ENCODE results near the gene AUTS2. TPM values are rescaled to one million over a fixed set of nuclear protein-coding genes. Genes with fewer than 3 reads are reported as not detected.
A peak's percentile ranks its signal among the peaks of the same experiment; 100 is the strongest.

AUTS2 gene
- total RNA-seq, 1 donor from 2014 or later: 5.3 TPM

DNA sequence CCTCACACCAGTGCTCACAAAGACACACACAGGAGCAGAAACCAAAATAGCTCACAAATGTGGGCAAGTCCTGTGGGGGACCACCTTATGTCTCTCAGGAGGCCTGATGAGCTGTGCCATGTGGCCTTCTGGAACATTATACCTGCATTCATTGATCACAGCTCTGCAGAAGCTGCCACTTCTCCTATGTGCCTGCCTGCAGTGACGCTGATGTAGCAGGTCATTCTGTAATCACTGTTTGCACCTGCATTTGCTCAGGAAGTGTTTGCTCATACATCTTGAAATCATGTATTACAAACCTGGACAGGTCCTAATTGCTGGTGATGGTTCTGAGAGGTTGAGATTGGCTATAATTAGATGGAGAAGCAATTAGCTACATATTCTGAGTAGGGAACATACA, 310.2 kb downstream of the AUTS2 start:
- ATAC-seq (no peak), DNase-seq (ENCODE audit: missing footprints) (no peak)
- intact Hi-C loops (cut with DNase I): no loop called here

DNA sequence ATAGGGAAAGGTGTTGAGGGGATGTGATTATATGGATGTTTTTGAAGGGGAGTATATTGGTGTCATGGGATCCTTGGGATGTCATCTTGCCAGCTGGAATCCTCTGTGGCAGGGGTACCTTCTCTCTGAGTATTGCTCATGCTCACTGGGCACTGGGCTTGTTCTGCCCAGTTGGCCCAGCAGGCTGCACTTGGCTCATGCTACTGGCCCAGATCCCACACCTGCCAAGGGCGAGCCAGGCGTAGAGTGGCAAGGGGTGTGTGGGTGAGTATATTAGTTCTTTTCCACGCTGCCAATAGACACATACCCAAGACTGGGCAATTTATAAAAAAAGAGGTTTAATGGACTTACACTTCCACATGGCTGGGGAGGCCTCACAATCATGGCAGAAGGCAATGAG, 311.9 kb downstream of the AUTS2 start:
- no peak for ATAC-seq
- intact Hi-C loops (cut with DNase I): no loop called here
- no peak for DNase-seq (ENCODE audit: missing footprints)

DNA sequence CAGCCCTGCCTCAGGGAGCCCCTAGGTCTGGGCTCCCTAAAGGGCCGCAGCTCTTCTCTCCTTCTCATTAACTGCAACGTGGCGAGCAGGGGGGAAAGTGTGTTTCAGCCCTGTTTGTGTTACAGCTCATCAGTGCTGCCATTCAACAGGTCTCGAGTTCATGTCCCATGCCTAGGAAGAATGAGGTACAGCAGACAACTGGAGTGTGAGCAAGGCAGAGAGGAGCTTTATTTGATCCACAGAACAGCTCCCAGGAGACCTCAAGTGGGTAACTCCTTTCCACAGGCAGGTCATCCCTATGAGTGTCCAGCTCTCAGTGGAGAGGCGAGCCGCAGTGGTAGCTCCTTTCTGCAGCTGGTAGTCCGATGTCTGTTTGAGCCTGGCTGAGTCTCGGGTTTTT, 313.1 kb downstream of the AUTS2 start:
- DNase-seq (ENCODE audit: missing footprints) (no peak), ATAC-seq (no peak)
- intact Hi-C loops (cut with DNase I): no loop called here

DNA sequence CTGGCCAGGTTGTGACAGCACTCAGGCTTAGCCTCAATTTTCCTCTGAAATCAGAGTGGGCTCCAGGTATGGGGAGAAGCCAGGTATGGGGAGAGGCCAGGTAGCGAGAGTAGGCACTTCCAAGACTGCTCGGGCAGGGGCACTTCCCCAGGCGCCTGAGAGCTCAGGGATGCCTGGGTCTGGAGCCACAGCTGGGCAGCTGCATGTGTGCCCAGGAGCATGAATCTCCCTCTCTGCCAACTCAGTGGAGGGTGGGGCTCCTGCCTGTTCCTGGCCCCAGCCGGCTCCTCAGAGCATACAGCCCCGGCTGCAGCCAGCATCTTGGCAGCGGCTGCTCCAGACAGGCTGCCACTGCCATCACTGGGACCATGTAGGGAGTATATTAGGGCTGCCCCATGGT, 313.9 kb downstream of the AUTS2 start:
- DNase-seq (ENCODE audit: missing footprints) (no peak), ATAC-seq (no peak)
- intact Hi-C loops (cut with DNase I): no loop called here

DNA sequence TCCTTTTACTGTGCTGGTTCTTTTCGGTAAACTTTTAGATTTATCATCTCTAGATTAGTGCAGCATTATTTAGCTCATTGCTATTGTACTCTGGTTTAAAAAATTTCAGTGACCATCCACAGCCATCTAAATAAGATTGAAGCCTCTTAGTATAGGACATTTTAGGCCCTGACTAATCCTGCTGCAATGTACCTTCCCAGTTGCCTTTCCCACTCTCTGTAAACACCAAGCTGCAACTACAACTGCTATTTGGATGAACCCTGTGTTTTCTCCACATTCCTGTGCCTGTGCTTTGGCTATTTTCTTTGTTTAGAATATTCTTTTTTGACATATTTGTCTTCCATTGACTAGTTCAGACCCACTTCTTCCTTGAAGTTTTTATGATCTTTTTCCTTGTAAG, 314.6 kb downstream of the AUTS2 start:
- intact Hi-C loops (cut with DNase I): no loop called here

DNA sequence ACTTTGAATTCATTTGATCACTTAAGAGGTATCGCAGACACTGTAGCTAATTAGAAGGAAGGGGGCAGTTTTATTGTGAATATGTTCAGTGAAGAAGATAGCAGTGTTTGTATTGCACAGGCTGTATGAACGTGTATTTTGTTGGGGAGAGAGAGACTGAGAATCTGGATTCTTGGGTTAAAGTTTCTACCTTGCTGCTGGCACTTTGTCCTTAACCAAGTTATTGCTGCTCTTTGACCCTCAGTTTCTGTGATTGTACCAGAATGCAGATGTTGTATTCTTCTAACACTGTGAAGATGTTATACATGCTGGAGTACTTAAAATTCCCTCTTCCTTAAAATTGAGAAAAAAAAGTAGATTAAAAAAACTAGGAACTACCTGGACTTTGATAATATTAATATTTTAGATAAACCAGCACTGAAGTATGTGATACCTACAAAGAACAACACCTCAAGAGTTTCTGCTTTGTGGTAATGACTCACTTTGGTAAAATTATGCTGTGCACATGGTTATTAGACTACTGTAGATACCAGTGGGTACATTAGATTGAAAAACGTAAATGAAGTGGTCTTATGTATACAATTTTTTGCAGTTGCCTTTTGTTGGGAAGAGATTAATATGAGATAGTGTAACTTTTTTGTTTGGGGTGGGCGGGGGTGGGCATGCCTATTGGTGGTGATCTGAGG, 321.3 kb downstream of the AUTS2 start:
- DNase-seq (ENCODE audit: missing footprints) (no peak), ATAC-seq (no peak)
- intact Hi-C loops (cut with DNase I): no loop called here

More for the DNA sequence above, 314.6 kb downstream of the AUTS2 start:
- no peak for DNase-seq (ENCODE audit: missing footprints)
- ATAC-seq: no peak

DNA sequence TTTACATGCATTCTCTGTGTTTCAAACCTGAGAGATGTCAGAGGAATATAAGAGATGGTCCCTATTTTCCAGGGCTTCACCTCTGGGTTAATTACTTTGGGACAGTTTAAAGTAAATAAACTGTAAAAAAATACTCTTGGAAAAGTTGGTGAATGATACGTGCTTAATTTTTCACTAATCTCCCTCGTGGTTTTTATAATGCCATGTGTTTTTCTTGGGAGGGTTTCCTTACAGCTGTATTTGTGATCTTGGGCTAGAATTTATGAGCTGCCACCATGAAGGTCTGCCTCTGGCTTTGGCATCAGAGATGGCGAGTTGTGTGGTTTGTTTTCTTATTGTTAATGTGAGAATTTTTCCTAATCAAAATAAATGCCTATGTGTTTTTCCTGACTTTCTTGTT, 322.5 kb downstream of the AUTS2 start:
- ATAC-seq (no peak), DNase-seq (ENCODE audit: missing footprints) (no peak)
- intact Hi-C loops (cut with DNase I): no loop called here

DNA sequence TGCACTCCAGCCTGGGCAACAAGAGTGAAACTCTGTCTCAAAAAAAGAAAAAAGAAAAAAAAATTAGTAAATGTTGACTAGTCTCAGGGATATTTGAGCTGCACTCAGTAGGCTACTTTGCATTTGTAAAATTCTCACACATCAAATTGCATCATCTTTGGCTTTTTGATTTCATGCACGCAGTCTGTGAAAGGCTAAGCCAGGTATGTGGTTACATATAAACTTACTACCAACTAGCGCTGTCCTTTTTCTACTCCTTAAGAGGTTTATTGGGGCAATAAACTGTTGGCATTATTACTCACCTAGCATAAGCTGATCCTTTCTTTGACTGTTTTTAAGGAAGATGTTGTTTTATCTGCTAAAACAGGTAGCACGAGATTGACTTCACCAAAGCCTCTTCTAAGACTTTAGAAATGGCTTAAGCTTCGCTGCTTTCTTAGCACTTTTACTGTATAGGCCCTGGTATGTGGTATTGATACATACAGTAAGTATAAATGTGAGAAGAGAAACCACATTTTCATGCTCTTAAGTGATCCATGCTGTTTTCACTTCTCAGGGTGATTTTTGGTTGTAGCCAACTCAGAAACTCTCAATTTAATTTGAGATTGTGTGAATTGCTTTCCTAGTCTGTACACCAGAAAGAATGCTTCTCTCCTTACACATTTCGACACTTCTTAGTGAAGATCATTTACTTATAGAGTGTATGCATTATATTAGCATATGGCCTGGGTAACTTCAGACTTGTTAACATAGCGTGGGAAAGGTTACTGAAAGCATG, 323.9 kb downstream of the AUTS2 start:
- DNase-seq (ENCODE audit: missing footprints) (no peak), ATAC-seq (no peak)
- intact Hi-C loops (cut with DNase I): no loop called here

DNA sequence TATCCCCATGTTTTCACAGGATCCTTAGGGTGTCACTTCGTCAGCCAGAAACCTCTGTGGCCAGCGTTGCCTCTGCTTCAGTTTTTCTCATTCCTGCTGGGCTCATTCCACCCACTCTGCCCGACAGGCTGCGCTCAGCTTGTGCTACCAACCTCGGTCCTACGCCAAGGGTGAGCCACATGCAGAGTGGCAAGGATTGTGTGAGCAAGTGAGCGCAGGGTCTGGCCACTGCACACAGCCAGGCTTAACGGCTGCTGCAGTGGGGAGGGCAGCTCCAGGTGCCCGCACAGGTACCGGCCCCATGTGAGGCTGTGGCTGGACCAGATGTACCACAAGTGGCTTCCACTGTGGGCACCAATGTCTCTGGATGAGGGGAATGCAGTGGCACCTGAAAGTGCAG, 329.2 kb downstream of the AUTS2 start:
- DNase-seq (ENCODE audit: missing footprints) (no peak), ATAC-seq (no peak)

DNA sequence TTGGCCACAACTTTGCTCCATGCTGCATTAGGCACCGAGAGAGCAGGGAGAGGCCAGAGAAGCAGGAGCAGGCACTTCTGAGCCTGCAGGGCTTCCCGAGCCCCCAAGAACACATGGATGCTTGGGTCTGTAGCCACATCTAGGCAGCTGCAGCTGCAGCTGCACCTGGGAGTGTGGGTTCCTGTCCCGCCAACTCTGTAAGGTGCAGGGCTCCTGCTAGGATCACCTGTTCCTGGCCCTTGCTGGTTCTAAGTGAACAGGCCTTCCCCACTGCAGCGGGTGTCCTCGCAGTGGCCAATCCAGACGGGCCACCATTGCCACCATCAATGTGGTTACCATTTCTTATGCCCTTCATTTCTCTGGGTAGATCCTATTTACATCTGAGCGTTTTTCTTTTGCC, 330.3 kb downstream of the AUTS2 start:
- intact Hi-C loops (cut with DNase I): no loop called here
- no peak for ATAC-seq
- no peak for DNase-seq (ENCODE audit: missing footprints)

More for the DNA sequence above, 329.2 kb downstream of the AUTS2 start:
- intact Hi-C loops (cut with DNase I): no loop called here

DNA sequence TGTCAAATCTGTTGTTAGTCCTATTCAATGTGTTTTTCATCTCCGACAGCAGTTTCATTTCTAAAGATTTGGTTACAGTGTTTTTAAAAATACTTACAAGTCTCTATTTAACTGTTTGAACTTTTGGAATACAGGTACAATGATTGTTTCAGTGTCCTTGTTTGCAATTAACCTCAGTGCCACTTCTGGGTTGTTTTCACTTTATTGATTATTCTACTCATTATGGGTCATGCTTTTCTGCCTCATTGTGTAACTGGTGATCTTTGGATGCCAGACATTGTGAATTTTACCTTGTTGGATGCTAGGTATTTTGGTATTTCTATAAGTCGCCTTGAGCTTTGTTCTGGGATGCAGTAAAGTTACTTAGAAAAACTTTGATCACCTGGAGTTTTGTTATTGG, 331.3 kb downstream of the AUTS2 start:
- no peak for DNase-seq (ENCODE audit: missing footprints)
- intact Hi-C loops (cut with DNase I): loop anchor here (5.0 to 10.0 kb wide), 2 partner anchors 98 to 235 kb away; no protein-coding TSS in a partner anchor
- ATAC-seq: no peak

DNA sequence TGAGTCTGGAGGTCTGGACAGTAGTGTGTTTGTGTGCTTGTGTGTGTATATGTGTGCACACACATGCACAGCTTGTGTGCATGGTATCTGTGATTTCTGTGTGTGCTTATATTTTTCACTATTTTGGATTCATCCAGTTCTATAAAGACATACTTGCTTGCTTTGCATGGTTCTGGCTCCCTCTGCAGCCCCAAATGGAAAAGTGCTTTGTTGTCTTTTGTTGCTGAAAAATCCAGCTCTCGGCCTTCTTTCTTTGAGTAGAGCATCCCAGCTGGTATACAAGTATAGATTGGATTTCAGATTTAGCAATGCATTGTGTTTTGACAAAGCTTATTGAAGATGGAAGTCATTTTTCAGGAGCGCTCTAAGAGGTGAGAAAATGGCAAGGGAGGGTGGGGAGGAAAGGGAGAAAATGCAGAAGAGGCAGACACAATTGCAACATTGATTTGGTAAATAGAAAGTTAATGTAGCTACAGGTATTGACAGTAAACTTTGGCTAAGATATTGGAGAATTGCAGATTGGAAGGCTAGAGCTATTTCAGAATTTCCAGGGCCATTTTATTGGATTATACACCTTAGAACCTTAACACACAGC, 333.9 kb downstream of the AUTS2 start:
- intact Hi-C loops (cut with DNase I): loop anchor here (5.0 to 10.0 kb wide), 2 partner anchors 95 to 233 kb away; no protein-coding TSS in a partner anchor
- ATAC-seq: no peak

DNA sequence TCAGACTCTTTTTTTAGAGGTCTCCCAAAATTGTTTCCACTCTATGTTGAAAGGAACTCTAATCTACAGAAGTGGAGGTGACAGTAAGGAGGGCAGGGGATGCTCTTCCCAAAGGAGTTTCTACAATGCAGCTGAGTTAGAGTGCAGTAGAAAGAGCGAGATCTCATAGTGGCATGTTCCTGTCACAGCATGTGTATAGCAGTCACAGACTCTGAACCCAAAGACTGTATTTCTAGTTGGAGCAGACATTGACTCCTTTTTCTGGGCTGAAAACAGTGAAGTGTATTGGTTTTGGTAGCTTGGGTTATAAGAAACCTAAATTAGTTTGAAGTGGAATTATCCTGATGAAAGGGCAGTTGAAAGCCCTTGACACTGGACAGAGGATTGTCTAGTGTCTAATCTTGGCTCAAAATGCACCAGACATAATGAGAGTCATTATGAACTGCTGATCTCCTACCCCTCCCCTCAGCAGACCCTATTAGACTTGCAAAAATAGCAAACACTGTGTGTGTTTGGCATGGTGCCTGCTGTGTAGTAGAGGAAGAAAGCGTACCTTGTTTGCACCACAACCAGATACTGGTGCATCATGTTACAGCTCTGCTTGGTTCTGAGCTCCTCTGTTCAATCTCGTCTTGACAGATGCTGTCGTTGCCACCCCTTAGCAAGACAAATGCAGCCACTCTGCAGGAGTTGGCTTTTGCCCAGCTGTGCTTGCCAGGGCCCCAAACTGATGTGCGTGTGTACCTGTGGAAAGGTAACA, 336.0 kb downstream of the AUTS2 start:
- DNase-seq (ENCODE audit: missing footprints) (no peak), ATAC-seq (peak; percentile 46)
- intact Hi-C loops (cut with DNase I): loop anchor here (5.0 to 10.0 kb wide), 2 partner anchors 93 to 230 kb away; no protein-coding TSS in a partner anchor

More for the DNA sequence above, 333.9 kb downstream of the AUTS2 start:
- DNase-seq (ENCODE audit: missing footprints): no peak

DNA sequence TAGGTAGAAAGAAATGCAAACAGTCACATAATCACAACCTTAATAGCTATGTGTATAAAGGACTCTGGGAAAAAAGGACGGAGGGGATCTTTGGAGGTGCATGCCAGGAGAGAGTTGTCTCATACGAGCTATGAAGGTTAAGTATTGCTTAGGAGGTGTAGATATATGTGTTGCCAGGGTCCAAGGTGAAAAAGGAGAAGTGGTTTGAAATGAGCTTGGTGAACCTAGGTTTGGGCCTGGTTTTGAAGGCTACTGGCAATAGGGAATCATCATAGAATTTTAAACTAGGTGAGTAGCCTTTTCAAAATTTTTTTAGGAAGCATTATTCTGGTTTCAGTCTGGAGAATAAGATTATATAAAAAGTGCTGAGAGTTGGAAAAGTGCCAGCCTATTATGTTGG, 336.8 kb downstream of the AUTS2 start:
- DNase-seq (ENCODE audit: missing footprints) (no peak), ATAC-seq (no peak)
- intact Hi-C loops (cut with DNase I): loop anchor here (10.0 kb wide), 1 partner anchor 230 kb away; no protein-coding TSS in a partner anchor

DNA sequence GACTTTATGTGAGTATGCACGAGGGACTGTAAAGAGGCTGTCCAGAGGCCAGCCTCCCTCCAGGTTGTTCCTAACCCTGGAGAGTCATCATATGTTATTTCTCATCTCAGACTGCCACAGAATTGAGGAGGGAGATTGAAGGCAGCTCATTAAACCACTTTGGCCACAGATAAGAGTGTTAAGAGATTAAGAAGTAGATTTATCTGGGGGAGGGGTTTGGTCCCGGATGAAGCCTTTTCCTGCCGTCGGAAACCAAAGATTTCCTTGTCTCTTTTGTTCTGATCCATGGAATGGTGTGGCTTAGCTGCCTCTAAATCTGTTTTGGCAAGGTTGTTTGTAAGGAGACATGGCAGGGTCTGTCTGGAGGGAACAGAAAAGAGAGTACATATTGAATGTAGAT, 338.8 kb downstream of the AUTS2 start:
- DNase-seq (ENCODE audit: missing footprints) (no peak), ATAC-seq (no peak)
- intact Hi-C loops (cut with DNase I): loop anchor here (10.0 kb wide), 1 partner anchor 228 kb away; no protein-coding TSS in a partner anchor

DNA sequence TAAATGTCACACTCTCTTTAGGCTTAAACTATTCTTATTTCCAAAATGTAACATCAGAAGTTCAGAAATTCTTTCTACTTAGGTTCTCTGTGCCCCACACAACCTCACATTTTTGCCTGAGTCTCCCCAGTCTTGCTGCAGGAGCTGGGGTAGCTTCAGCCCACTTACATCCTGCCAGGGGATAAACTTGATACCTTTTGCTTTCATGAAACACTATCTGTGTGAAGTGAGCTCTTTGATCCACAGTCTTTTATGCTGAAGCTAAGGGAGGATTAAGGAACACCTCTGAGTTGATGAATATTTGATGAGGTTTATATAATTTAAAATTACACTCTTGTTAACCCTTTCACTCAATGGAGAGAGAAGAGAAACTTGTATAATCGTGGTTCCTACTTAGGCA, 341.0 kb downstream of the AUTS2 start:
- ATAC-seq (no peak), DNase-seq (ENCODE audit: missing footprints) (no peak)
- intact Hi-C loops (cut with DNase I): loop anchor here (10.0 kb wide), 1 partner anchor 225 kb away; no protein-coding TSS in a partner anchor

DNA sequence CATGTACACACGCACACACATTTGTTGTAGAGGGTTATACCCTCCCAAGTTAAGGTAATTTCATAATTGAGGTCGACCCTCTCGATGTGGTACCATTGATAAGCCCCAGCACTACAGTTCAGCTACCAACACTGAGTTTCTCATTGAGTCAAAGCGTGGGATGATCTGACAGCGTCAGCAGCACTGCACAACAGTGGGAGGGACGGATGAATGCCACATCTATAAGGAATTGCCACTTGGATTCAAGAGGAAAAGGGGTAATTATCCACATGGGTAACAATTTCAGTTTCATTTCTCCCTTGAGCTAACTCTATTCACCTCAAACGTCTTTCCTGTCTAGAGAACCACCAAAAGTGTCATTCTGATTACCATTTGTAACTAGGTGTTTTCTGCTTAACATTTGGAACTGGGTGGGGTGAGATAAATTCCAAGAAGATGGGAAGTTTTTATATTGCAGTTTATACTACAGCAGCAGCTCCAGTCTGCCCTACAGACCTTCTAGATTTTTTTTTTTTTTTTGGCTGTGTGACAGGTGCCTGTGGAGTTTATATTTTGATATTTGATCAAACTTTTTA, 342.9 kb downstream of the AUTS2 start:
- DNase-seq (ENCODE audit: missing footprints) (no peak), ATAC-seq (no peak)
- intact Hi-C loops (cut with DNase I): no loop called here

DNA sequence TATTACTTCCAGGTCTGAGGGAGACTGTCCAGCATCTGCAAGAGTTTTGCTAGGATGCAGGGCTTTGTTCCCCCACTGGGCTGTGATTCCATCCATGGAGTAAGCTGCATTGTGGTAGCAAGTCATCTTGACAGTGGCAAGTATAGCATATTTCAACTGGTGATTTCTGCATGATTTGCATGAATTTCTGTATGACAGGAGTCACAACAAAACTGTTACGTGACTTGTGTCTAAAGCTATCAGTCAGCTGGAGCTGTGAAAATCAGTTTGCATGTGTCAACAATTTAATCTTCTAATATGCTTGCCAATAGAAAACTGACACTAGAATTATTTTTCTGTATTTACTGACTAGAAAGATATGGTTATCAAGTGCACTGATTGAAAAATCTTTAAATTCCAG, 344.3 kb downstream of the AUTS2 start:
- ATAC-seq (no peak), DNase-seq (ENCODE audit: missing footprints) (no peak)
- intact Hi-C loops (cut with DNase I): no loop called here

DNA sequence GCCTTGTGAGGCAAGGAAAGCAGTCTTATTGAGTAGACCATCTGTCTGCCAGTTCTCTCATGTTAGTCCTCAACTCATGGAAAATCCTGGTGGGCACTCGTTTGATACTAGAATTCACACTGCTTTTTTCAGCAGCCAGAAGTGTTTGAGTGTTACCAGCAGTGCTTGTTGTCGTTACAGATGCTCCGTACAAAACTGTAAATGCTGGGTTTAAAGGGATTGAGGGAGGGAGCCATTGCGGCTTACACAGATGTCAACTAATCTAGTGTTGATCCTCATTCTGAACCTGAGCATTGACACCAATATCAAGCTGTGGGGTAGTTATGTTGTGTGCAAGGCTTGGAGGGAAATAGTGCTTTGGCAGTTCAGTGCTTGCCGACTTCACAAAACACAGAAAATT, 348.6 kb downstream of the AUTS2 start:
- ATAC-seq: no peak
- intact Hi-C loops (cut with DNase I): no loop called here
- DNase-seq (ENCODE audit: missing footprints): no peak

Measured in Right ventricle myocardium inferior (tissue), 1 donor.